Esophagus muscularis mucosa (tissue), 3 donors: ENCODE measurements around the gene NAV3.

Experiments used
- CTCF ChIP-seq, 3 experiments: fragments of 200-600 bp in 2 of 3; fragments of 450-650 bp in 1 of 3; sonication (generic) in 2 of 3; IDR thresholded peaks; one replicate each; pipeline ENCODE4 v1.5.1; 2017 to 2019; ENCODE audit warnings: antibody characterized with exemption in 3 of 3, mild to moderate bottlenecking in 2 of 3, moderate library complexity in 1 of 3
- POLR2AphosphoS5 ChIP-seq, 2 donors: sonication (generic); formaldehyde crosslinking; IDR thresholded peaks; one replicate each; pipeline ENCODE4 v1.6.1; 2017; ENCODE audit warnings: antibody characterized with exemption in 2 of 2

DNA sequence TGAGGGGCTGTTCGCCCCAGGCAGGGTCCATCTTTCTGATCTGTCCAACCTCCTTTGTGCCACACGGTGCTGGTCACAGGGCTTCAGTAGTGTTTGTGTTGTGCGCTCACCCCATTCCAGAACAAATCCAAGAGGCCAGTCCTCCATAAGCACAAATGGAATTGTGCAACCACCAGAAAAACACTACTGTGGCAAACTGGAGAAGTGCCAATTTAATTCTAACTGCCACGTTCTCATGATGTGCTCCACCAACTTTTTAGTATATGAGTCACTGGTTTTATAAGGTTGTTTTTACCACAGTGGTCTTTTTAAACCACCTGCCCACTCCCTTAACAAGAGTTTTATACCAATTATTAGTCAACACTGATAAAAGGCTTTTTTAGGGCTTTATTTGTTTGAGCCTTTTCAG, 380.2 kb downstream of the NAV3 start:
- TF ChIP-seq POLR2AphosphoS5 (IDR thresholded peaks at IDR 0.05) (no peak), CTCF (IDR thresholded peaks at IDR 0.05) (no peak)
